NT2/D1 (cell line): ENCODE measurements around the gene AK5.

Source experiments
- DNase-seq: peaks from one replicate; pipeline ENCODE4 v3.0.0-alpha.2; 2011; ENCODE audit warnings: low read depth, low spot score
- H3K27me3 ChIP-seq: 2 replicates; pipeline ENCODE4 v1.6.0; 2011; ENCODE audit warnings: mild to moderate bottlenecking; ENCODE audit not compliant: insufficient read length, insufficient read depth
- H3K36me3 ChIP-seq: 2 replicates; pipeline ENCODE4 v1.6.1; 2011; ENCODE audit warnings: mild to moderate bottlenecking, low read length, mixed read lengths; ENCODE audit not compliant: insufficient read depth, insufficient read length
- H3K4me1 ChIP-seq: 2 replicates; pipeline ENCODE4 v1.5.1; 2011; ENCODE audit not compliant: insufficient read depth, insufficient read length
- H3K4me3 ChIP-seq: 2 replicates; pipeline ENCODE4 v1.5.1; 2011; ENCODE audit warnings: low read depth; ENCODE audit not compliant: insufficient read length
- H3K9ac ChIP-seq: 2 replicates; pipeline ENCODE4 v1.6.0; 2011; ENCODE audit warnings: low read depth; ENCODE audit not compliant: insufficient read length
- H3K9me3 ChIP-seq: 2 replicates; pipeline ENCODE4 v1.5.1; 2011; ENCODE audit warnings: mild to moderate bottlenecking, low read length; ENCODE audit not compliant: insufficient read depth
- SUZ12 ChIP-seq: IDR thresholded peaks from 2 replicates; pipeline ENCODE4 v1.6.1; 2011; ENCODE audit not compliant: insufficient read length, insufficient read depth; ENCODE audit errors: extremely low read depth
- YY1 ChIP-seq: IDR thresholded peaks from 2 replicates; pipeline ENCODE4 v1.6.1; 2011; ENCODE audit not compliant: insufficient read length, insufficient read depth
- ZNF274 ChIP-seq: IDR thresholded peaks from 2 replicates; pipeline ENCODE4 v1.6.1; 2011; ENCODE audit warnings: mild to moderate bottlenecking, low read depth, low read length

Gene AK5

DNA sequence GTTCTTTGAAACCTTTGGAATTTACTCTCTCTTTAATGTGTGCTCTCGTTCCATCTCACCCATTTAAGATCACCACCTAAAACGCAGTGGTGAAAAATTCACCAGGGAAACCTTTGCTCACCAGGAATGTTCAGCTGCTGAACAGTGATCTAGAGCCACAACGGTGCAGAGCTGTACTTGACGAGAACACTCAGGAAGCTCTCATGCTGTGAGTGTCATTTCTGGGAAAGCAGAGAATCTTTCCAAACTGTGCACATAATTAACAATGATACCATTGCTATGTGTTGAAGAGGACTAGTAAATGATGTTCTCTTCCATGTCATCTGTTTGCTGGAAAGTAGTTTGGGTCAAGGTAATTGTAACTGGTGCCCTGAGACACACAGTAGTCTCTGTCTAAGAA lies 283.5 kb downstream of the AK5 start:
- no peak for DNase-seq
- TF ChIP-seq SUZ12: no peak
- Histone ChIP-seq H3K36me3 (peaks cover 64% of the 10 kb centered on the region), H3K4me3 (no peak overlapping the region), H3K4me1 (no peaks in the 10 kb centered on the region), H3K9ac (no peak overlapping the region), H3K27me3 (no peaks in the 10 kb centered on the region), H3K9me3 (no peaks in the 10 kb centered on the region)

DNA sequence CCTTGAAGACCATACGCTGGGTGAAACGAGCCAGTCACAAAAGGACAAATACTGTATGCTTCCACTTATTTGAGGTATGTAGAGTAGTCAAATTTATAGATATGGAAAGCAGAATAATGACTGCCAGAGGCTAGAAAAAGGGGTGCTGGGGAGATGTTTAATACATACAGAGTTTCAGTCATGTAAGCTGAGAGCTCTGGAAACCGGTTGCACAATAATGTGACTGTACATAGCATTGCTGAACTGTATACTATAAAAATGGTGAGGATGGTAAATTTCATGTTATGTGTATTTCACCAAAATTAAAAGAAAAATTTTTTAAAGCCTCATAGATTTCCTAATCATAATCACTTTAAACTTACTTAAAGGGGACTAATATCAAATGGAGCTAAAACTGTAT lies 289.8 kb downstream of the AK5 start:
- Histone ChIP-seq H3K36me3 (peaks cover 69% of the 10 kb centered on the region), H3K27me3 (no peaks in the 10 kb centered on the region)
- TF ChIP-seq SUZ12 (no peak), ZNF274 (no peak), YY1 (no peak)

DNA sequence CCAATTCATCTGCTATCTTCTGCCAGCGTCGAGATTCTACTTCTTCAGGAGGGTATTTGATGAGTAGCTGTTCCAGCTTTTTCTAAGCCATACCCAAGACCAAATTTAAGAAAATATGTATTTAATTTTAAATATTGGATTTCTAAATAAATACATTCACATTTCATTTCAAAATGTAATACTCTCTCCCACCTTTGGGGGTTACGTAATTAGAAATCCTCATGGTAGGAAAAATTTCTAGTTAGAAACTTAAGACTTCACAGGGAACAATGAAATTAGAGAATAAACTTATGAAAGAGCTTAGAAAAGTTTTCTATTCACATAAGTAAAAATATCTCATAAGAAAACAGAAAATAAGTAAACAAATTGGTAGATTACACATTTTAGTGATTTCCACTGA lies 297.7 kb downstream of the AK5 start:
- Histone ChIP-seq H3K9me3 (no peaks in the 10 kb centered on the region), H3K9ac (no peak overlapping the region), H3K36me3 (peaks cover 80% of the 10 kb centered on the region), H3K27me3 (no peaks in the 10 kb centered on the region), H3K4me1 (no peaks in the 10 kb centered on the region), H3K4me3 (no peak overlapping the region)
- TF ChIP-seq YY1 (no peak), SUZ12 (no peak)
- no peak for DNase-seq

More for the DNA sequence above, 289.8 kb downstream of the AK5 start:
- no peak overlapping the region for H3K4me3 ChIP-seq
- DNase-seq: no peak
- H3K9me3 ChIP-seq: no peaks in the 10 kb centered on the region
- no peak overlapping the region for H3K9ac ChIP-seq
- H3K4me1 ChIP-seq: no peaks in the 10 kb centered on the region

DNA sequence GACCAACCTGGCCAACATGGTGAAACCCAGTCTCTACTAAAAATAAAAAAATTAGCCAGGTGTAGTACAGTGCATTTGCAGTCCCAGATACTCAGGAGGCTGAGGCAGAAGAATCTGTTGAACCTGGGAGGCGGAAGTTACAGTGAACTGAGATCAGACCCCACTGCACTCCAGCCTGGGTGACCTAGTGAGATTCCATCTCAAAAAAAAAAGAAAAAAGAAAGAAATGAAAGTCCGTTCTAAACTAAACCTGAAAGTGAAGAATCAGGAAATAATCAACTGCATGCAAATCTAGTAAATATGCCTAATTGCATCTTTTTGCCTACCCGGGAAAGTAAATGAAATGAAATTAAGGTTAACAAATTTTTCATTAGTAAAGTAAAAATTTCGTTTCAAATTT lies 301.1 kb downstream of the AK5 start:
- H3K4me3 ChIP-seq: no peak overlapping the region
- TF ChIP-seq SUZ12 (no peak), YY1 (no peak), ZNF274 (no peak)
- no peak for DNase-seq
- no peaks in the 10 kb centered on the region for H3K4me1 ChIP-seq
- H3K9me3 ChIP-seq: no peaks in the 10 kb centered on the region
- H3K36me3 ChIP-seq: peaks cover 53% of the 10 kb centered on the region
- H3K9ac ChIP-seq: no peak overlapping the region
- H3K27me3 ChIP-seq: no peaks in the 10 kb centered on the region

DNA sequence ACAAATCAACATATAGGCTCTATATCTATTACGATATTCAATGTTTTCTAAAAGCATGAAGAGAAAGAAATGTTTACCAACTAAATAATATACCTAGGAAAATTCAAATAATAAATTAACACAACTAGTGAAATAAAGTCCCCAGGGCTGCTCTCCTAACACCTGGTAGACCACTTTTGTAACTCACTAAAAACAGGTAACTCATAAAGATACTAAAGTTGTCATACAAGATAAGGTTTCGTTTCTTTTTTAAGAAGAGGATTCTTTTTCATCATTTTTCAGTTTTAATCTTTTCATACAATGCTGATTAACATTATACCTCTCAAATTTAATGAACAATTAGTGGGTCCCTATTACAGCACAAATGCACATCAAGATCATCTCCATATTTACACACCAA lies 301.7 kb downstream of the AK5 start:
- Histone ChIP-seq H3K9ac (no peak overlapping the region), H3K36me3 (peaks cover 48% of the 10 kb centered on the region), H3K4me3 (no peak overlapping the region), H3K9me3 (no peaks in the 10 kb centered on the region), H3K4me1 (no peaks in the 10 kb centered on the region), H3K27me3 (no peaks in the 10 kb centered on the region)
- no peak for DNase-seq
- TF ChIP-seq ZNF274: no peak

DNA sequence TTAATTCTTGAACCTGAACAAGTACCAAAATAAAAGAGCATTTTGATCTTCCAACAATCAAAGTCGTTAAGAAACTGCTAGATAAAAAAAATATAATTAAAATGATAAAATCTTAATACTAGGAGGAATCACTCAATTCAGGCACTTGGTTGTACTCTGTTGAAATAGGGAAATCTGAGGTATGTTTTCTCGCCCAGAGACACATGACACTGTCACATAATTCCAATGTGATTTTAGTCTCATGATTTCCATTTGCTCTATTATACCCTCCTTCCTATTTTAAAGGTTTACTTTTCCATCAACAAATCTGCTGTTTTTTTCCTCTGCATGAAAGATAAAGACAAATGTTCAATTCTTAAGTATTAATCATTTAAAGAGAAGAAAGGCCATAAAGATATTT lies 303.1 kb downstream of the AK5 start:
- Histone ChIP-seq H3K9me3 (no peaks in the 10 kb centered on the region), H3K36me3 (peaks cover 38% of the 10 kb centered on the region), H3K4me3 (no peak overlapping the region), H3K27me3 (no peaks in the 10 kb centered on the region), H3K9ac (no peak overlapping the region), H3K4me1 (no peaks in the 10 kb centered on the region)
- no peak for DNase-seq
- TF ChIP-seq ZNF274: no peak

DNA sequence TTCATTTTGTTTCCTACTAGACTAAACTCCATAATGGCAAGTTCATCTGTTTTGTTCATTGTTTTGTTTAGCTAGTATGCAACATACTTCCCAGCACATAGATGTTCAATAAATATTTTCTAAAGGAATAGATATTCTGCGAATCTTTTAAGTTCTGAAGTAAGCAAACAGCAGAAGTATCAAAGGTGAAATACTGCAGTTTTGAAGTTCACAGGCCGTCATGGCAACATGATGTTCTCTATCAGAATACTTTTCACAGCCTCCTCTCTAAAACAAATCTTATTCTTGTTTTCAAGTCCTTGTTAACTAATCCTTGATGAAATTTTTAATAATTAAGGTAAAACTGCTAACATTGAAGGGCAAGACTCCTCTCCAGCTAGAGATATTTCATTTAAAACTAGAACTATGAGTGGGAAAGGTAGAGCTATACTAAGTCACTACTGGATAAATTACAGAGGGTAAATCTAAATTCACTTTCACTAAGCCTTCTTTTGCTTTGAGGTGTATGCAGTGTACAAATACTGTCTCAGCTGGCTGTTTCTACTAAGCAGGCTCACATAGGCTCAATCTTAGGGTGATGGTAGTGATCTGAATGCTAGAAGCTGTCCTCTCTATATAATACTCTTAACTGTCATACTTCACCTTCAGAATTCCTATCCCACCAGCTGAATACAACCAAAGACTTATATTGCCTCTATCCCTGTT lies 303.9 kb downstream of the AK5 start:
- no peak overlapping the region for H3K9ac ChIP-seq
- no peak for TF ChIP-seq ZNF274
- no peak for TF ChIP-seq YY1
- no peak for TF ChIP-seq SUZ12
- no peaks in the 10 kb centered on the region for H3K9me3 ChIP-seq
- H3K27me3 ChIP-seq: no peaks in the 10 kb centered on the region
- H3K36me3 ChIP-seq: peaks cover 30% of the 10 kb centered on the region
- H3K4me3 ChIP-seq: no peak overlapping the region
- H3K4me1 ChIP-seq: no peaks in the 10 kb centered on the region
- DNase-seq: no peak

DNA sequence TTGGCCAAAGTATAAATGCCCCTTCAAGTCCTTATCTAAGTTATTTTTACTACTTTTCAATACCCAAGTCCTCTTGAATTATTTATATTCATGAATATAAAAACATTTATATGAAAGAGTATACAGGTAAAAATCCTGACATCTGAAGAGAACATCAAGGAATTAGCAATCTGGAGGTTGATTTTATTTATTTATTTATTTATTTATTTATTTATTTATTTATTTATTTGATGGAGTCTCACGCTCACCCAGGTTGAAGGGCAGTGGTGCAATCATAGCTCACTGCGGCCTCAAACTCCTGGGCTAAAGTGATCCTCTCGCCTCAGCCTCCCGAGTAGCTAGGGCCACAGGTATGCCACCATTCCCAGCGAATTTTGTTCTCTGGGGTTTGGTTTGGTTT lies 307.4 kb downstream of the AK5 start:
- no peaks in the 10 kb centered on the region for H3K27me3 ChIP-seq
- DNase-seq: no peak
- H3K9ac ChIP-seq: no peak overlapping the region
- no peaks in the 10 kb centered on the region for H3K9me3 ChIP-seq
- no peak overlapping the region for H3K4me3 ChIP-seq
- H3K36me3 ChIP-seq: peaks cover 9% of the 10 kb centered on the region
- TF ChIP-seq YY1 (no peak), SUZ12 (no peak), ZNF274 (no peak)
- no peaks in the 10 kb centered on the region for H3K4me1 ChIP-seq
